Stimulated activated CD4-positive, alpha-beta T cell treated with anti-CD3 and anti-CD28 coated beads, Interleukin-15, amount 100 ng/mL, for 1 hour (primary cell): Measurements from ENCODE around the gene PPCDC.
"Not testable (repeated sequence)": the region's sequence is repeated elsewhere in the genome, so short reads cannot be mapped to it uniquely, and the experiment has no call there.

Source experiments
- DNase-seq, 2 donors: peaks; one replicate each; pipeline ENCODE4 v3.0.0-alpha.2; 2020; ENCODE audit warnings: low read depth in 1 of 2, low spot score in 1 of 2

PPCDC gene

GRCh38 chr15:75065851-75066509 is 42.6 kb downstream of the PPCDC start:
- DNase-seq = no peak

- DNase-seq = no peak
Measured at GRCh38 chr15:75067123-75067830, 43.9 kb downstream of the PPCDC start.

- no peak for DNase-seq
Measured at GRCh38 chr15:75068748-75069147, 45.4 kb downstream of the PPCDC start.

DNA sequence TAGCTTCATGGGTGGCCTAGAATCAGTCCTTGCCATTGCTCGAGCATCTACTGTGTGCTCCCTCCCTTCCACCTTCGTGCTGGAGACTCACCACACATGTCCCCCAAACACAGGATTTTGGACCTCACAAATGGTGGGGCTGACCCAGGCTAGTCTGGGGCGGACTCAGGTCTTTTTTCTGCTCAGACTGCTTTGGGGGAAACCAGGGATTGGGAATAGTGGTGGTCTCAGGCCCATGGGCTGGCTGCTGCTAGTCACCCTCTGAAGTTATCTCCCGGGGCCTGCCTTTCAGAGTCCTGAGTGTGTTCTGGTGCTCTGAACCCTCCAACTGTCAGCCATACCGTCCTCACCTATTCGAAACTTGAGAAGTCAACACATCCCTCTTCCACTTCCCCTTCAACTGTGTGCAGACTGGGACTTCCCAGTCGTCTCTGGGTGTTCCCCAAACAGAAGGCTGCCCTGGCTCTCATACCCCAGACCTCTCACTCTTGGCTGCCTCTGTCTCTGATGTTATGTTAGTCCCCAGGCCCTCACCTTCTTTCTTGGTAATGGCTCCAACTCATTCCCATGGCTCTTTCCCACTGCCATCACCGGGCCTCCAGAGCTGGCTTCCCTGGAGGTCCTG is 46.0 kb downstream of the PPCDC start:
- DNase-seq = no peak

- no peak for DNase-seq
Measured at GRCh38 chr15:75070674-75071073, 47.3 kb downstream of the PPCDC start.

DNA sequence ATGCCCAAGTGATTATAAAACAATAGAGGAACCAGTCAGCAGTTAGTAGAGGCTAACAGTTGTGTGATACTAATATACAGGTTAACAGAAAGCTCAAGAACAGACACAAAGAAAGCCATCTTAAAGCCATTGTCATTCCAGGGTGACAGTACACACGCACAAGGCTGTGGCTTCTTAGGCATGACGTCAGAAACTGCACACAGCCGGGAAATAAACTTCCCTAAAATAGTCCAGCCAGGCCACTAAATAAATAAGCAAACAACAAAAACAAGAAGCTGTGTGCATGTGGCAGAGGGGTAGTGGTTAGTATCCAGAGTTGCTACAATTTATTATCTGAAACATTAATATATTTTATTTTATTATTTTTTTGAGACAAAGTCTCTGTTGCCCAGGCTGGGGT is 49.8 kb downstream of the PPCDC start:
- no peak for DNase-seq

DNA sequence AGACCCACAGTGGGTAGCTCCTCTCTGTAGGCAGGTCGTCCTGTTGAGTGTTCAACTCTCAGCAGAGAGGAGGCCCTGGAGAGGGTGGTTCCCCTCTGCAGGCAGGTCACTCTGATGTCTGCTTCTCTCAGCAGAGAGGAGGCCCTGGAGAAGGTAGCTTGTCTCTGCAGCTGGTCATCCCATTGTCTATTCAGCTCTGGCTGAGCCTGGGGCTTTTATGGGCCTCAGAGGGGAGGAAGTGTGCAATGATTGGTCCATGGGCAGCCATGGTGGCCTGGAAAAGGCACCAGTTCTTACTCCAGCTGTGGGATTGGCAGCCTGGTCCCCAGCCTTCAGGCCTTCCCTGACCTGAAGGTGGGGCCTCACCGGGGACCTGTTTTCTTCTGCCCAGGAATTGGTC is 52.9 kb downstream of the PPCDC start:
- DNase-seq = no peak

GRCh38 chr15:75077551-75077961 is 54.2 kb downstream of the PPCDC start:
- not testable (repeated sequence) for DNase-seq

DNA sequence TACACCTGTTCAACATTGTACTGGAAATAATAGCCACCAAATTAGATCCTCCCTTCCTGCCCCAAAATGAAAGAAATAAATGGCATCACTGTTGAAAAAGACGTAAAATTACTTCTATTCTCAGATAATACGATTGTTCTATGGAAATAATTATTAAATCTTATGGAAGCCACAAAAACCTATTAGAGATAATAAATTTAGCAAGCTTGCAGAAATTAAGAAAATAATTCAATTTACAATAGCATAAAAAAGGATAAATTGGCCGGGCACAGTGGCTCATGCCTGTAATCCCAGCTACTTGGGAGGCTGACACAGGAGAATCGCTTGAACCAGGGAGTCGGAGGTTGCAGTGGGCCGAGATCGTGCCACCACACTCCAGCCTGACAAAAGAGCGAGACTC is 57.8 kb downstream of the PPCDC start:
- DNase-seq = no peak

DNA sequence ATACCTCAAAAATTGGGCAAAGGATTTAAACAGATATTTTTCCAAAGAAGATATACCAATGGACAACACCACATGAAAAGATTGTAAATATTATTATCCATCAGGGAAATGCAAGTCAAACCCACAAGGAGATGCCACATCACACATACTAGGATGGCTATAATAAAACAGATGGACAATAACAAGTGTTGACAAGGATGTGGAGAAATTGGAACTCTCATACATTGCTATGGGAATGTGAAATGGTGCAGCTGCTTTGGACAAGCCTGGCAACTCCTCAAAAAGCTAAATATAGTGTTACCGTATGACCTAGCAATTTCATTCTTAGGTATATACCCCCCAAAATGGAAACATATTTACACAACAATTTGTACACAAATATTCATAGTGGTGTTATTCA is 59.3 kb downstream of the PPCDC start:
- DNase-seq = no peak

DNA sequence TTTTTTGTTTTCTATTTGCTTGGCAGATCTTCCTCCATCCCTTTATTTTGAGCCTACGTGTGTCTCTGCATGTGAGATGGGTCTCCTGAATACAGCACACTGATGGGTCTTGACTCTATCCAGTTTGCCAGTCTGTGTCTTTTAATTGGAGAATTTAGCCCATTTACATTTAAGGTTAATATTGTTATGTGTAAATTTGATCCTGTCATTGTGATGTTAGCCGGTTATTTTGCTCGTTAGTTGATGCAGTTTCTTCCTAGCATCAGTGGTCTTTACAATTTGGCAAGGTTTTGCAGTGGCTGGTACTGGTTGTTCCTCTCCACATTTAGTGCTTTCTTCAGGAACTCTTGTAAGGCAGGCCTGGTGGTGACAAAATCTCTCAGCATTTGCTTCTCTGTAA is 62.3 kb downstream of the PPCDC start:
- not testable (repeated sequence) for DNase-seq

- DNase-seq = no peak
Measured at GRCh38 chr15:75089456-75090387, 66.3 kb downstream of the PPCDC start.

DNA sequence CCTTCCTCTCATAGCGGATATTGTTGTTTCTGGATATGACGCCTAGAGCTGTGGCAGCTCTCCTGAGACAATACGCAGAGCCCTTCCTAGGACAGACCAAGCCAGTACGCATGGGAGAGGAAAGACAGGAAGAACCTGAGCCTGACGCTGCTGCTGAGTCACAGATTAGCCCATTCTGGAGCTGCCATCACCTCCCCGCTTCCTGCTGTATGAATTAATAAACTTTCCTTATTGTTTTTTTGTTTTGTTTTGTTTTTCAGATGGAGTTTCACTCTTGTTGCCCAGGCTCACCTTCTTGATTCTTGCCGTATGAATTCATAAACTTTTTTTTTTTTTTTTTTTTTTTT is 67.0 kb downstream of the PPCDC start:
- no peak for DNase-seq

- DNase-seq = no peak
Measured at GRCh38 chr15:75091814-75092213, 68.4 kb downstream of the PPCDC start.

GRCh38 chr15:75094961-75095478 is 71.6 kb downstream of the PPCDC start:
- not testable (repeated sequence) for DNase-seq

DNA sequence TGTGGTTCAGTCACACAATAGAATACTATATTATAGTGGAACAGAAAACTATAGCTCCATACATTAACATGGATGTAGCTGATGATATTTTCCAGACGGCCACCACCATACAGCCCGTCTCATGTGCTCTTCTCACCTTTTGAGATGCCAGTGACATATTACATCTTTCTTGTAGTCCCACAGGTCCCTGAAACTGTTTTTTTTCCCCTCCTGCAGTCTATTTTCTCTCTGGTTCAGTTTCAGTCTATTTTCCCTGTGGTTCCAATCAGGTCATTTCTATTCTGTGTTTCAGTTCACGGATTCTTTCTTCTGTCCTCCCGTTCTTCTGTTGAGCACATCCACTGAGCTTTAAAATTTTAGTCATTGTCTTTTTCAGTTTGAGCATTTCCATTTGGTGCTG is 72.2 kb downstream of the PPCDC start:
- no peak for DNase-seq

DNA sequence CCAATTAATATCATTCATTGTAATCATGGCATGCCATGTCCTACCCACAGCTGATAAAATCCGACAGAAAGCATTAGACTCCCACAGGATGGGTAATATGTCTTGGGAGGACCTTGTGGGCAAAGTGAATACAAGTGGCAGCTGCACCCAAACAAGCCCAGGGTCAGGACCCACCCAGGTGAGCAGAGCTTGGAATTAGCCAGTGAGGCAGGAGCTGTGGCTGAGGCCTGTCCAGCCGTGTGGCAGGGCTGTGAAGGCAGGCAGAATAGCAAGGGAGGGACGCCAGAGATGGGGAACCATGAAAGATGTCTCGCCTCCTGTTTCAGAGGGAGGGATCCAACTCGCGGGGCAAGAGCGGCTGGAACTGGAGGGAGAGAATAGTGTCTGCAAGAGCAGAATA is 74.5 kb downstream of the PPCDC start:
- no peak for DNase-seq

GRCh38 chr15:75098404-75098803 is 75.0 kb downstream of the PPCDC start:
- no peak for DNase-seq
